Middle frontal gyrus (tissue), 1 donor: ENCODE results near the gene TRIM44.
"Not testable (repeated sequence)": the region's sequence is repeated elsewhere in the genome, so short reads cannot be mapped to it uniquely, and the experiment has no call there.

Experiments used
- DNase-seq: peaks from one replicate; pipeline ENCODE4 v3.0.0-alpha.2; 2015; ENCODE audit warnings: low spot score; ENCODE audit errors: extremely low spot score

Gene TRIM44

DNA sequence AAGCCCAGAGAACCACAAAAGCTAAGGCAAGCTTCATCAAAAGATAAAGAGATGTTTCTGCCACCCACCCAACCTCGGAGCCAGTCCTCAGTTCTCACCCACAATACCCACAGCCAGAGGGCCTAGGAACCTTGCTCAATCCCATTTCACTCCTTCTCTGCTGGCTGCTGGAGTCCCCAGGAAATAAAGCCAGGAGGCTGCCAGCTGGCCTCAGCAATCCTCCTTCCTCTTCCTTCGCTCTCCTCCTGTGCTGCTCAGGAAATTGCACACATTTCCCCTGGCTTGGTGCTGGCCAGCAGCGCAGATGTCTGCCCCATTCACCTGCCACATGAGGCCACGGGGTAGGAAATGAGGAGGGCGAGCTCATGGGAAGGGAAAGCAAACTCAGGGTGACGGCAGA, 189.5 kb downstream of the TRIM44 start:
- no peak for DNase-seq

DNA sequence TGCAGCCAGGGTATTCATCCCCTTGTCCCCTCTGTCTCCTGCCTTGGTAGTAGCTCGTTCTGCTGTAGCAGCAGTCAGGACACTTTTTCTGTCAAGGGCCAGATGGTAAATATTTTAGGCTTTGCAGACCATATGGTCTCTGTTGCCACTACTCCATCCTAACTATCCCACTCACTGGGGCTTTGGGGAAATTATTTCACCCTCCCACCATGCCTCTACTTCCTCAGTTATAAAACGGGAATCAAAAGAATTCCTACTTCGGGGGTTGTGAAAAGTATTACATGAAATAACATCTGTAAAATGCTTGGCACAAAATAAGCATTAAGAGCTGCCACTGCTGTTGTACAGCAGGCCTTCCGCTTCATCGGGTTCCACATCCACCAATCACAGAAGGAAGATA, 191.4 kb downstream of the TRIM44 start:
- DNase-seq = peak; percentile 44

DNA sequence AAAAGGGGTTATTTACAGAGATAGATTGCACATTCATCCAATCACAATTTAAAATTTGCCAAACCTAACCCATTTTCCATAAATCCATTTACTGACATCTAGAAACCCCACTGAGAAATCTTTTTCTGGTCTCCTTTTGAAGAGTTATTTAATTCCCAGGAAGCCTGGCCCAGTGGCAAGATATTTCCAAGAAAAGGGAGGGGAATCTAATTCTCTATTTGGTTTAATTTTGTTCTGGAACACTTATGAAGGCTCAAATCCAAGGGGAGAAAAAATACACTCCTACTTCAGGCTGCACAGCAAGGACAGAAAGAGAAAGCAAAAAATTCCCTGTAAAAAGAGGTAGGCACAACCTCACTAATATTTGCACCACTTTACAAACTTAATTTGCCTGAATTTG, 193.1 kb downstream of the TRIM44 start:
- no peak for DNase-seq

DNA sequence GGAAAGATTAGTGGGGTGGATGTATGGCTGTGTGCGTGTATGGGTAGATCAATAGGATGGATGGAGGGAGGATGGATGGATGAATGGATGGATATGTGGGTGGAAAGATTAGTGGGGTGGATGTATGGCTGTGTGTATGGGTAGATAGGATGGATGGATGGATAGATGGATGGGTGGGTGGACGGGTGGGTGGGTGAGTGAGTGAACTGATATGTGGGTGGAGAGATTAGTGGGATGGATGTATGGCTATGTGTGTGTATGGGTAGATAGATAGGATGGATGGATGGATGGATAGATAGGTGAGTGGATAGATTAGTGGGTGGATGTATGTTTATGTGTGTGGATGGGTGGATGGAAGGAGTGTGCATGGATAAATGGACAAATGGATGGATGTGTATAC, 193.7 kb downstream of the TRIM44 start:
- DNase-seq = no peak

DNA sequence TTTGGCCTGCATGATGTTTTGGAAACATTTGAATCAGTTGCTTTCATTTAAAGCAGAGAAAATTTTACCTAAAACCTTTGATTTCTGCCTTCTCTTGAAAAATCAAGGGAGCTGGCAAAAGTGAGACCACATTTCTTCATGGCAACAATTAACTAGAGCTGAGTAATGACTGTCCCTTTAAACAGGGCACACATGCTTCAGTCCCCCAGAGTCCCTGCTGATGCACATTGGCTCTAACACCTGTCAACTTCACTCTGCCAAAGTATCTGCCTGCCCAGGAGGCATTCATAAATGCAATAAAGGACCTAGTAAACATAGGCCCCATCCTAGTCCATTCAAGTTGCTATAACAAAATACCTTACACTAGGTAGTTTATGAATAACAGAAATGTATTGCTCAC, 194.2 kb downstream of the TRIM44 start:
- no peak for DNase-seq

DNA sequence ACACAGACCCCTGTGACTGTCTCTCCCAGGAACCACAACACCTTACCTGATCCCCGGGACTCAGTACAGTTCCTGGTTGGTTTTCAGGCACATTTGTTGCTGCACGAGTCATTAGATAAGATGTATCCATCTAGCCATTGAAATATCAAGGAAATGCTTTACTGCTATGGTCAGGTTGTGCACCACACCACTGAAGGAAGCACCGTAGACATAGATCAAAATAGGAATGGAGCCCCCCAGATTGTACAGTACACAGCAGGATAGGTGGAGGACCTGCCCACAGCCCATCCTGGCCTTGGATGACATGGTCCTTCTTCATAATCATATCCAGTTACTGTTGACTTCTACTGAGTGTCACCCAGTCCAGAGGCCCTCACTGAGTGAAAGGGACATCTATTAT, 195.3 kb downstream of the TRIM44 start:
- DNase-seq = no peak

DNA sequence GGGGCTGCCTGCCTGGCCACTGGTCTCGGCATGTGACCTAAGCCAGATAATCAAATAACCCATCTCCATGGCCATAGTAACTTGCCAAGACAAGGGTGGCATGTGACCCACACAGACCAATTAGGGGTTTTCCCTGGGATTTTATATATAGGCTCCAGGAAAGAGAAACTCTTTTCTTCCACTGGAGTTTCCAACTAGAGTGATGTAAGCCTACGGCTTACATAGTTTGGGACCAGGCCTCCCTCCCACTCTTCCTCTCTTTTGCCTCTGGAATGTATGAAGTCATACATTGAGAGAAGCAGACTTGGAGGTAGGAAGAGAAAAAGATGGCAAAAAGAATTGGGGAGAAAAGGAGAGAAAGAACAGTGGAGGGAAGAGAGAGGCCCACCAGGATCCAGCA, 196.7 kb downstream of the TRIM44 start:
- DNase-seq = no peak

DNA sequence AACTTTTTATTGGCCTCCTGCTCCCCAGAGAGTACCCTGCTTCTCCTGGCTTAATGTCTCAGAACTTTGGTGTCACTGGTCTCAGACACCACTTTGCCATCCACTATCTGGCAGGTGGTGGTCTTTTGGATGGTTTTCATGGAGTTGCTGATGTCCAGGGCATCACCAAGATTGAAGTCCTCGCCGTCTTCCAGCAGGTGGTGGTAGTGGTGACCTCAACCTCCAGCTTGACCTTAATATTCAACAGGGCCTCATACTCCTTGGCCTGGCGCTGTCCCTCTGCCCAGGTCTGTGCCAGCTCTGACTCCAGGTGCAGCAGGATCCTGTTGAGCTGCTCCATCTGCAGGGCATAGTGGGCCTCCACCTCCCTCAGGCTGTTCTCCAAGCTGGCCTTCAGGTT, 197.6 kb downstream of the TRIM44 start:
- not testable (repeated sequence) for DNase-seq

DNA sequence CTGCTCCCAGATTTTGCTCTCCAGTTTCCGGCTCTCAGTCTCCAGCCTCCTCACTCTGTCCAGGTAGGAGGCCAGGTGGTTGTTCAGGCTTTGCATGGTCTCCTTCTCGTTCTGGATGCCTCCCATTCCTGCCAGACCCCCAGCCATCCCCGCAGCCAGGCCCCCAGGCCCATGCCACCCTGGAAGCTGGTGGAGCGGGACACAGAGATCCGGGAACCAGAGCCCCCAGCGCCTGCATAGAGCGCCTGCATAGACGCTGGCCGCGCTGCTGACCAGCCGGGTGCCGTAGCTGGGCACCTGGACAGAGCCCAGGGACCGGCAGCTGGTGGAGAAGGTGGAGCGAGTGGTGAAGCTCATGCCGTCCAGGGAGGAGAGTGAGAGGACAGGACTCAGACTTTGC, 198.6 kb downstream of the TRIM44 start:
- DNase-seq = no peak

DNA sequence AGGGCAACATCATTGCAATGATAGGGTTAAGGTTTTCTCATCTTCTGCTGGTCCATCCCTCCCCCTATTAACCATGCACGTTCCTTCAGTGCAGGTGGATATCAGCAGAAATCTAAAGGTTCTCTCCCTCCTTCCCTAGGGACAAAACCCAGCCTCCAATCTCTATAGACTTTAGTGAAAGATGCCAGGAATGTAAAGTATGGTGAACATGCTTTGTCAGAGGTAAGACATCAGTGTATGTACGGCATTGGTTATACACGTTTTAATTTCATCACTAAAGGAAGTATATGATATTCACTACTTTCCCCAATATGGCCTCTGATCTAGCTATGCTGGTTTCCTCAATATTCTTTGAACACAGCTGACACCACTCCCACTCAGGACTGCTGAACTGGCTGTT, 200.1 kb downstream of the TRIM44 start:
- no peak for DNase-seq

DNA sequence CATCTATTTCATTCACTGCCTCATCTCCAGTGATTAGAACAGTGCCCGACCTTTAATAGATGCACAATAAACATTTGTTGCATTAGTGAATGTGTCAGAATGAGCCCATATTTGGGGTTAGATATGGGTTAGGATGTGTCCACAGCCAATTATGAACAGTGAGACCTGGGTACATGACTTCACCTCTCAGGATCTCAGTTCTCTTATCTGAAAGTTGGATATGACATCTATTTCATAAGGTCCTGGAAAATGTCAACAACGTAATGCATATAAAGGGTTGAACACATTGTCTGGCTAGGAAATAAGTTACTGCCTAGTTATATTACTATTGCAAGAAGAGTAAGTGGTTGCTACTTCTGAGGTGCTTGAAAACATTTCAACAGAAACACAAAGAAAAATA, 201.6 kb downstream of the TRIM44 start:
- no peak for DNase-seq

DNA sequence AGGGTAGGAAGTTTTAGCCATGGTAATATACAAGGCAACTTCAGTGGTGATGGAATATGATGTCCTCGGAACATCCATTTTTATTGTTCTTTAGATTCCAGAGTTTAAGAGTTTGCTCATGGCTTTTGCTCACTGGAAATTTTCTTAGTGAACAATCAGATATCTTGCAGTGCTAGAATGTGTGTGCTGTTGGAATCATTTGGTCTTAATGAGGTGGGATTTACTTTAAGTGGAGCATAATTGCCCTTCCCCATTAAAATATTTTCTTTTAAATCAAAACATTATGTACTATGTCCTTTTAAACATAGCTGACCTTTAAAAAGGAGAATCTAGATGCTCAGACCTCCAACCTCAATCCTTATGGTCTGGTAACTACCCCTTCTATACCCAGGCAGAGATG, 204.0 kb downstream of the TRIM44 start:
- no peak for DNase-seq
